HG03521 (cell line): ENCODE data around the gene POLR3G.

Experiments used
- ATAC-seq: cut with Tn5 transposase; IDR thresholded peaks from one replicate; pipeline ENCODE4 v1.9.1; 2021; ENCODE audit warnings: mild to moderate bottlenecking, moderate library complexity; ENCODE audit not compliant: unreplicated experiment

POLR3G gene

DNA sequence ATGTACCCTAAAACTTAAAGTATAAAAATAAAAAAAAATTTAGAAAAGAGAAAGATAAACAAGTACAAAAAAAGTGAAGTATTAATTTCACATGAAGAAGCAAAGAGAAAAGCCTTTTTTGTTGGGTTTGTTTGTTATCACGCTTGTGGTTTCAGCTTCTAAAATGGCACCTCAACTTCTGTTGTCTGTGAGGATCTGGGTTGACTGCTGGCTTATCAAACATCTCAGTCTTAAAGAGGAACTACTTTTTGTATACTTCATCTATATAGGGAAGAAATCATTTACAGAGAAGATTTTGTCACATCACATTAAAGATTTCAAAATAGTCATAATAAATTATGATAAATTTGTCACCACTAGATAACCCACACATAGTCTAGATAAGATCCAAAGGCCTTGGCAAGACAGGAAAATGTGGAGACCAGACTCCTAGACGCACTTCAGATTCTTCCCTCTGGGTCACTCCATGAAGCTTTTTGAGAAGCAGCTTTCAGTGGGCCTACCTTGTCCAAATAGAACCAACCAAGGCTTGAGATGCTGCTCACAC is 75.1 kb downstream of the POLR3G start:
- no peak for ATAC-seq

DNA sequence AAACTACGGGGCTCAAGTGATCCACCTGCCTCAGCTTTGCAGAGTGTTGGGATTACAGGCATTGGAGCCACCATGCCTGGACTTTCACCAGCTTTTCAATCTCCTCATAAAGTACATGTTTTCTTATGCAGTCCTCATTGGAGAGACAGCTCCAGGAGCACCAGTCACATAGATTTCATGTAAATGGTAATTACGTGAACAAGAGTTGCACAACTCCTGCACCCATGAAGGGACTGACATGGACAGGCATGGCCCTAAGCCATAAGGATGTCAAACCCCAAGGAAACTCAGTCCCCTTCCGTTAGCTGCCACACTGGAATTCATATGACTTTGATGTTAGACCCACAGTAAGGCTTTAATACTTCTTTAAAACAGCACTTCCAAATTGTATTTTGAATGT is 76.3 kb downstream of the POLR3G start:
- no peak for ATAC-seq

GRCh38 chr5:90551376-90551775 is 76.7 kb downstream of the POLR3G start:
- ATAC-seq: no peak

DNA sequence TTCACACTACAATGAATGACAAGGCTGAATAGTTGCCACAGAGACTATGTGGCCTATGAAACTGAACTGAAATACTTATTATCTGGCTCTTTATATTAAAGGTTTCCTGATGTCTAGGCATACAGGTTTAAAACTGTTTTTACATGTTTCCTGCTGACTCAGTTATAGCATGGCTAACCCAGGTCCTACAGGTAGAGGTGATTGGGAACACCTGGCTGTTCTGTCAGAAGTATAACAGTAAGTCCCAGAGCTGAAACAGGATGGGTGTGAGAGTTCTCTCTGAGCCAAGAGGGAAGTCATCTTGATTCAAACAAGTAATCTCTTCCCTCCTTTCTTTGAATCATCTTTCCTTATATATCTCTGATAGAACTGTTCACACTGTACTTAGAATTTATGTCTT is 79.0 kb downstream of the POLR3G start:
- ATAC-seq: no peak

- no peak for ATAC-seq
Measured at GRCh38 chr5:90554358-90555006, 79.8 kb downstream of the POLR3G start.

- no peak for ATAC-seq
Measured at GRCh38 chr5:90555666-90556065, 81.0 kb downstream of the POLR3G start.

DNA sequence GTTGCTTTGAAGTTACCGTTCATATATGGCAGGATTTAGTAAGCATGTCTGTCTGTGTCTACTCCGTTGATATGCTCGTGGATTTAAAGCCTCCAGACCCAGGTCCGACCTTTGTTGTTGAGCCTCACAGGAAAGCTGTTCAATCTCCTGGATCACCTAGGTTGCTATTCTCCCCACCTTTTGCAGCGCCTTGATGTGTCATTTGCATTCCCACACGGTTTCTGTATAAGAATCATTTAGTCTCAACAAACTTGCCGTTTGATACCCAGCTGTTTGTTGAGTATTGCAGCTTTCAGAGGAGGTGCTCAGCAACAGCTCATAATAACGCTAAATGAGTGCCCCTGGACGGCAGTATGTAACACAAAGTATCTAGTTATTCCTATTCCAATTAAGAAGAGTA is 82.7 kb downstream of the POLR3G start:
- ATAC-seq: no peak

DNA sequence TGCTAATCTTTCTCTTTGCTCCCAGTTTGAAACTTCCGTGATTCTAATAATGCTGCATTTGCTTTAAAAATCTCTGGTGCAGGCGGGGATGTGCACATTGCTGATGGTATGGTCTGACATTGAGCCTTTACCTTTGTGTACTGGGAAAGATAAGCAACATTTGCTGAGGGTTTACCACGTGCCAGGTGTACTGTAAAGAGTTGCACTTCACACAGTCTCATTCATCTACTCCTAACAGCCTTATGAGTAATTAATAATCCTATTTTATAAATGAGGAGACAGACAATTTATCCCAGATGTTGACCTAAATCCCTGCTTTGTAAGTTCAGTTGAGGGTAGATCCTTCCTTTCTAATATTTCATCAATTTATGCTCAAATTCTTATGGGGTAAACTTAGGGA is 83.2 kb downstream of the POLR3G start:
- ATAC-seq: no peak

- no peak for ATAC-seq
Measured at GRCh38 chr5:90558344-90559192, 83.9 kb downstream of the POLR3G start, which contains the start of gene ADGRV1. Gene ADGRV1 (plus strand): TSS chr5:90558797. CDS start chr5:90558896, 99 bp downstream.

GRCh38 chr5:90560771-90561170 is 86.1 kb downstream of the POLR3G start:
- no peak for ATAC-seq

GRCh38 chr5:90561766-90562165 is 87.1 kb downstream of the POLR3G start:
- ATAC-seq: no peak

DNA sequence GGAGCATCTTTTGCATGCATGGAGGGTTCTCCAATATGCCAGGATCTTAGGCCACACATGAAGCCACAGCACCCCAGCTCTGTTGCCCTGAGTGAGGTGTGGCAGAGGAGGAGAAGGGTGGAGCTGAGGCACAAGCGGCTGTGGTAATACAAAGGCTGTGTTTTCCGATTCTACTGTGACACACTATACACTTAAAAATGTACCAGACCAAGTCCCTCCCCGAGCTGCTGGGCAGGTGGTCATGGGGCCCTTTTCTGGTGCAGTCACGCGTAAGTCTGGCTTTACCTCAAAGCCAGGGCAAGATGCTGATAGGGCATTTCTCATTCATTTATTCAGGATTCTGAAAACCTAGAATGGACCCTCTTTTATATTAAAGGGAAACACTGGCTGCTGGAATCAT is 87.7 kb downstream of the POLR3G start:
- ATAC-seq: no peak

DNA sequence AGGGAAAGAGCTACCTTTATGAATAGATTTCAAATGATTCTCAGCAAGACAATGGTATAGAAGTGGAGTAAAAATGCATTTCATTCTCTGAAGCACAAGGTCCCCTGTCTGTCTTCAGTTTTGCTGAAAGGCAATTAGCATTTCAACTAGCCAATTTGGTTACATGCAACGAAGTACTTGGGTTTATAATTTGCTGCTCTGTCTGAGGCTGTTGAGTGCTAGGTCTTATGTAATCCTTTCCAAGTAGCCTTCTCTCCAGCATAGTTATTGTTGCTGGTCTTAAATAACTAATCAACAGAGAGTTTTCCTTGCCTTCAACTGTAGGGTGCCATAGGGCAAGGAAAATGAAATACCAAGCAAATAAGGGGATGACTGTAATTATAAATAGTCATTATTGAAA is 88.4 kb downstream of the POLR3G start:
- ATAC-seq: no peak
